ENCODE results near the gene STK32A. TPM values are rescaled to one million over a fixed set of nuclear protein-coding genes. Genes with fewer than 3 reads are reported as not detected.

STK32A gene
- polyA plus RNA-seq, 2 of the 4 experiments (the other 2 are of a cell fraction), result 0.45 to 1.2 TPM

- no peak for TF ChIP-seq NR3C1 (IDR thresholded peaks at IDR 0.05)
- TF ChIP-seq ZFP36 (IDR thresholded peaks at IDR 0.05; ENCODE audit: borderline replicate concordance, partially characterized antibody), result no peak
- no peak for TF ChIP-seq HDAC2 (IDR thresholded peaks at IDR 0.05)
- TF ChIP-seq NFE2L2 (conservative IDR thresholded peaks at IDR 0.05; ENCODE audit: low read length), result no peak
- TF ChIP-seq MAZ (IDR thresholded peaks at IDR 0.05; ENCODE audit: borderline replicate concordance, low read depth, low read length), result no peak
Measured at GRCh38 chr5:147336876-147337275, 102.0 kb downstream of the STK32A start (continued).

- POLR2A ChIA-PET, result no interaction called here
- FAIRE-seq (no peak), ATAC-seq (peak in 1 of 2 experiments; percentile 43; a peak in 1 of 6 replicates), DNase-seq (ENCODE audit: low read depth in 1 of 2, low spot score in 1 of 2) (peak in 1 of 2 experiments; percentile 7)
- no peaks in the 10 kb centered on the region for H3K4me1 ChIP-seq
- H3K27ac ChIP-seq, result no peak overlapping the region
- no peak overlapping the region for H3K4me3 ChIP-seq
- no peak overlapping the region for H3K4me2 ChIP-seq
- no peaks in the 10 kb centered on the region for H3K9me3 ChIP-seq
- WGBS (ENCODE audit: missing lambda C conversion rate), result 46% methylated on average over 4 of the region's 4 CpGs
- no peak for TF ChIP-seq HMGXB4 (CRISPR knock-in tag; IDR thresholded peaks at IDR 0.05; ENCODE audit: borderline replicate concordance)
- TF ChIP-seq MYC (IDR thresholded peaks at IDR 0.05; ENCODE audit: borderline replicate concordance, low read length), result no peak
- no peak for TF ChIP-seq POLR2AphosphoS2 (conservative IDR thresholded peaks at IDR 0.05; ENCODE audit: low read length)
- no peak for TF ChIP-seq PBX3 (IDR thresholded peaks at IDR 0.05)
- TF ChIP-seq TP53 (CRISPR knock-in tag; IDR thresholded peaks at IDR 0.05), result no peak
- TF ChIP-seq NR3C1 (IDR thresholded peaks at IDR 0.05), result no peak
- TF ChIP-seq HOXB13 (CRISPR knock-in tag; IDR thresholded peaks at IDR 0.05; ENCODE audit: low read depth), result no peak
- TF ChIP-seq FOXS1 (CRISPR knock-in tag; IDR thresholded peaks at IDR 0.05), result no peak
- TF ChIP-seq ZNF302 (CRISPR knock-in tag; IDR thresholded peaks at IDR 0.05), result no peak
- no peak for TF ChIP-seq RARB (CRISPR knock-in tag; IDR thresholded peaks at IDR 0.05)
- TF ChIP-seq CBX2 (IDR thresholded peaks at IDR 0.05; ENCODE audit: borderline replicate concordance, low read depth), result no peak
- TF ChIP-seq CHD2 (IDR thresholded peaks at IDR 0.05; ENCODE audit: low read length, partially characterized antibody), result no peak
- no peak for TF ChIP-seq SREBF2 (IDR thresholded peaks at IDR 0.05)
- TF ChIP-seq, protein P1, sequence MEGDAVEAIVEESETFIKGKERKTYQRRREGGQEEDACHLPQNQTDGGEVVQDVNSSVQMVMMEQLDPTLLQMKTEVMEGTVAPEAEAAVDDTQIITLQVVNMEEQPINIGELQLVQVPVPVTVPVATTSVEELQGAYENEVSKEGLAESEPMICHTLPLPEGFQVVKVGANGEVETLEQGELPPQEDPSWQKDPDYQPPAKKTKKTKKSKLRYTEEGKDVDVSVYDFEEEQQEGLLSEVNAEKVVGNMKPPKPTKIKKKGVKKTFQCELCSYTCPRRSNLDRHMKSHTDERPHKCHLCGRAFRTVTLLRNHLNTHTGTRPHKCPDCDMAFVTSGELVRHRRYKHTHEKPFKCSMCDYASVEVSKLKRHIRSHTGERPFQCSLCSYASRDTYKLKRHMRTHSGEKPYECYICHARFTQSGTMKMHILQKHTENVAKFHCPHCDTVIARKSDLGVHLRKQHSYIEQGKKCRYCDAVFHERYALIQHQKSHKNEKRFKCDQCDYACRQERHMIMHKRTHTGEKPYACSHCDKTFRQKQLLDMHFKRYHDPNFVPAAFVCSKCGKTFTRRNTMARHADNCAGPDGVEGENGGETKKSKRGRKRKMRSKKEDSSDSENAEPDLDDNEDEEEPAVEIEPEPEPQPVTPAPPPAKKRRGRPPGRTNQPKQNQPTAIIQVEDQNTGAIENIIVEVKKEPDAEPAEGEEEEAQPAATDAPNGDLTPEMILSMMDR (IDR thresholded peaks at IDR 0.05), result no peak
- no peak for TF ChIP-seq POLR2A (IDR thresholded peaks at IDR 0.05; ENCODE audit: low read length)
- TF ChIP-seq, protein P2, sequence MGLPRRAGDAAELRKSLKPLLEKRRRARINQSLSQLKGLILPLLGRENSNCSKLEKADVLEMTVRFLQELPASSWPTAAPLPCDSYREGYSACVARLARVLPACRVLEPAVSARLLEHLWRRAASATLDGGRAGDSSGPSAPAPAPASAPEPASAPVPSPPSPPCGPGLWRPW (IDR thresholded peaks at IDR 0.05), result no peak
- no peak for TF ChIP-seq EP300 (IDR thresholded peaks at IDR 0.05)
- no peak for TF ChIP-seq MAZ (IDR thresholded peaks at IDR 0.05; ENCODE audit: borderline replicate concordance, low read depth, low read length)
- no peak for TF ChIP-seq HEYL (CRISPR knock-in tag; IDR thresholded peaks at IDR 0.05)
- TF ChIP-seq FOSB (CRISPR knock-in tag; IDR thresholded peaks at IDR 0.05), result no peak
- CTCF ChIA-PET, result no interaction called here
Measured at GRCh38 chr5:147339313-147339712, 104.5 kb downstream of the STK32A start.

GRCh38 chr5:147340941-147341340 is 106.1 kb downstream of the STK32A start:
- FAIRE-seq (no peak), DNase-seq (ENCODE audit: low read depth in 1 of 2, low spot score in 1 of 2) (no peak), ATAC-seq (no peak)
- POLR2A ChIA-PET, result no interaction called here
- Histone ChIP-seq H3K4me2 (no peak overlapping the region), H3K4me1 (no peaks in the 10 kb centered on the region), H3K4me3 (no peak overlapping the region), H3K9me3 (no peaks in the 10 kb centered on the region), H3K27ac (no peak overlapping the region)
- CTCF ChIA-PET, result no interaction called here
- WGBS (ENCODE audit: missing lambda C conversion rate), result 40% methylated on average over 1 of the region's 1 CpG
- no peak for TF ChIP-seq EP300 (IDR thresholded peaks at IDR 0.05)
- TF ChIP-seq, protein P1 (IDR thresholded peaks at IDR 0.05), result no peak
- TF ChIP-seq CBX8 (IDR thresholded peaks at IDR 0.05), result no peak
- no peak for TF ChIP-seq RNF2 (IDR thresholded peaks at IDR 0.05; ENCODE audit: borderline replicate concordance, low read depth)
- TF ChIP-seq MAX (IDR thresholded peaks at IDR 0.05), result no peak
- no peak for TF ChIP-seq HDAC2 (IDR thresholded peaks at IDR 0.05)
- no peak for TF ChIP-seq NFE2L2 (conservative IDR thresholded peaks at IDR 0.05; ENCODE audit: low read length)
- TF ChIP-seq PHF8 (IDR thresholded peaks at IDR 0.05; ENCODE audit: borderline replicate concordance, low read depth), result no peak
- TF ChIP-seq ATOH8 (CRISPR knock-in tag; IDR thresholded peaks at IDR 0.05; ENCODE audit: low read depth), result no peak
- TF ChIP-seq MYC (IDR thresholded peaks at IDR 0.05; ENCODE audit: borderline replicate concordance, low read length), result no peak
- no peak for TF ChIP-seq ZNF302 (CRISPR knock-in tag; IDR thresholded peaks at IDR 0.05)
- TF ChIP-seq BHLHE40 (IDR thresholded peaks at IDR 0.05; ENCODE audit: low read depth, low read length), result no peak

All from A549 (cell line).